HG03135 (cell line): Measurements from ENCODE around the gene RASA2.
"Not testable (repeated sequence)": the region's sequence is repeated elsewhere in the genome, so short reads cannot be mapped to it uniquely, and the experiment has no call there.

Experiments used
- ATAC-seq: cut with Tn5 transposase; IDR thresholded peaks from one replicate; pipeline ENCODE4 v1.9.1; 2021; ENCODE audit warnings: mild to moderate bottlenecking, moderate library complexity; ENCODE audit not compliant: unreplicated experiment

The RASA2 gene

DNA sequence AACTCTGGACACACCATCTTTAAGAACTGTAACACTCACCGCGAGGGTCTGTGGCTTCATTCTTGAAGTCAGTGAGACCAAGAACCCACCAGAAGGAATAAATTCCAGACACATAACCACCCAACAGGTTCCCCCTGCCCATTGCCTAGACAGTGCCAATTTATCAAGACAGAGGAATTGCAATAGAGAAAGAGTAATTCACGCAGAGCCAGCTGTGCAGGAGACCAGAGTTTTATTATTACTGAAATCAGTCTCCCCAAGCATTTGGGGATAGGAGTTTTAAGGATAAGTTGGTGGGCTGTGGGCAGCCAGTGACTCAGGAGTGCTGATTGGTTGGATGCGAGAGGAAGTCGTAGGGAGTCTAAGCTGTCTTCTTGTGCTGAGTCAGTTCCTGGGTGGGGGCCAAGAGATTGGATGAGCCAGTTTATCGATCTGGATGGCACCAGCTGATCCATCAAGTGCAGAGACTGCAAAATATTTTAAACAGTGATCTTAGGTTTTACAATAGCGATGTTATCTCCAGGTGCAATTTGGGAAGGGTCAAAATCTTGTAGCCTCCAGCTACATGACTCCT lies 142.1 kb downstream of the RASA2 start:
- not testable (repeated sequence) for ATAC-seq

DNA sequence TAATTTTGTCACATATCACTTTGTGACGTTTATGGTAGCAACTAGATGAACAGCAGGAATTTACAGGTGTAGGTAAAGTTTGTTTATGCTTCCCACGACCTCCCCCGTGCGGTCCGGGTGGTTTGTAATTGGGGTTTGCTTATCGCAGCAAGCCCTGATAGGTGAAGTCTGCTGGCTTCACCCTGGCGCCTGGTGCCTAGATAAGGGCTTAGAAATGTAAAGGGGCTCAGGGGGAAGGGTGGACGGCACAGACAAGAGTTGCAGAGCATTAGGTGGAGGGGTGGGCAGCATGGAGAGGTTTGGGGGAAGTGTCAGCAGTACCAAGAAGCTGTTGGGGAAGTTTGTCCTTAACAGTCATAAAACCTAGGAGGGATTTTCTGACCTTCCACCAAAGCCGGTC lies 143.1 kb downstream of the RASA2 start:
- ATAC-seq = no peak

DNA sequence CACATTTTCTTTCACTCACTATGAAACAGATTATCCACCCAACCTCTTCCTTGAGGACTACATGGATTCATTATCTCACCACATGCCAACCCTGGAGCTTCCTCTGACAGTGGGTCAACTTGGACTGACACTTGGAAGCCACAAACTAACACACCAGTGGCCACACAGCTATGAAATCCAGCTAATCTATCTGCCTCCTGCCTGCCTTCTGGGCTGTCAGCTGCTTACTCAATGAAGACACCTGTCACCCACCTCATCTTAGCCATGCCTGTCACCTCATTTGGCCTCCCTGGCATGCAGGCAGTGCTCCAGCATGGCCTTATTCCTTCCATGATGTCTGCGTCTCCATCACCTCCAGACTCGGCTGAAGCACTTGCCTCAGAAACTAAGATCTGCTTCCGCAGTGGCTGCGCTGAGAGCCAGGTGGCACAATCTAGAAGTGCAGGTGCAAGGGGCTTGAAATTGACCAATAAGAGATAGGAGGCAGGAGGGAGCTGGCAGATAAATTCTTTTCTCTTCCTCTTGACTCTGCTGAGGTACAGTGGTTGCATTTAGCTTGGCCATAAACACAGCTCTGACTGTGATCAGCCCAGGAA lies 146.1 kb downstream of the RASA2 start:
- no peak for ATAC-seq

DNA sequence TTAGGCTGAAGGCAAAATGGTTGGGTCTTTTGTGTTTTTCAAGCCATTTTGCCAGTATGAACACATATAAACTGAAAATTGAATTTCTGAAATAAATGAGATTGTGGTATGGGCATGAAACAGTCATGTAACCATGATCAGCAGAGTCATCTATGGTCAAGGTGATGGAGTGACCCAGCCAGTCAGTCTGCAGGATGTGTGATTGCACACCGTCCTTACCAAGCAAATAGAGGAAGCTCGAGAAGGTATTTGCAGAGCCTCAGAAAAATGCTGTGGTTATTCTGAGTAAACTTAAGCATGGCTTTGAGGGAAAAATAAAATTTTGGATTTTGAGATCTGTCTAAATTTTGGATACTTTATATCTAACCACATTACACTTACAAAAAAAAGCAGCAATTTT lies 155.4 kb downstream of the RASA2 start:
- no peak for ATAC-seq

DNA sequence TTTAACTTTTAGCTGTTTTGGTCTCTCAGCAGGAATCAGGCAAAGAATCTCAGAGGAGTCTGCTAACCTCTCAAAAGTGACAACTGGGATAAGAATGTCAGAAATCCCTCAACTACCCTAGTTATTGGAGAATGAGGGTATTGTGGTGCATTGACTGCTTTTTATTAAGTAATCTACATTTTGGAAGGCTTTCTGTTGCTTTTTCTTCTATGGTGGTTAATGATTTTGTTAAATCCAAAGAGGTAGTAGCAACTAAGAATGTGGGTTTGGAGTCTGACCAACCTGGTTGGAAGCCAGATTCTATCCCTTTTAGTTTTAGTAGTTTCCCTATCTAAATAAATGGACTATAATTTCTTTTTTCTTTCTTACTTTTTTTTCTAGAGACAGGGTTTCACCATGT lies 156.6 kb downstream of the RASA2 start:
- no peak for ATAC-seq

DNA sequence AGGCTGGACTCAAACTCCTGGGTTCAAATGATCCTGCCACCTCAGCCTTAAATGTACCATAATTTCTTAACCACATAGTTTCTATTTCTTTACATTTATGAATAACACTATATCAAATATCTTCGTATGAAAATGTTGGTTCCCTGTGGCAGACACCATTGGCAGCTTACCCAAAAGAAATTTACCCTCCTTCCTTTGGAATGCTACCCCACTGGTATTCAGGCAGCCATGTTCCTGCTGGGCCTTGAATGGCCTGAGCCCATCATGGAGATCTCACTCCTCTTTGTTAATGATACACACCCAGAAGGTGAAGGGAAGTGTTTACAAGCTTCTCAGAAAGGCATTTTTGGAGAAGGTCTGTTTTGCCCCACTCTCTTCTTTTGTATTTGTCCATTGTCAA lies 157.0 kb downstream of the RASA2 start:
- ATAC-seq = no peak

DNA sequence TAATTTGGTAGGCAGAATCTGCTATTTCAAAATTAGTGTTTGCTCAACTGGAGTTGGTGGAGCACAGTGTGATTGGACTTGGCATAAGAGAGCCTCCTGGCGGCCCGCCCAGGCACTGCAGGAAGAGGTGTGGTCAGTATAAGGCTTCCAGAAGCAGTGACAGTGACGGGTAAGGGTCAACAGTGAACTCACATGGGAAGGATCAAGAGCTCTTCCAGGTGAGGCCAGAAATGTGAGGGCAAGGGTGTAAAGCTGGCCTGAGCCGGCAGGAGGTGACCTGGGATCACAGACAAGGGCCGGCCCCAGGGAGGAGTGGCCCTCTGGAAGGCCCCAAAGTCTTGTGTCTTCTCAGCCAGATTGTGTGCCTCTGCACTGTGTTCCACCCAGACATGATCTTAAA lies 158.1 kb downstream of the RASA2 start:
- ATAC-seq = no peak

DNA sequence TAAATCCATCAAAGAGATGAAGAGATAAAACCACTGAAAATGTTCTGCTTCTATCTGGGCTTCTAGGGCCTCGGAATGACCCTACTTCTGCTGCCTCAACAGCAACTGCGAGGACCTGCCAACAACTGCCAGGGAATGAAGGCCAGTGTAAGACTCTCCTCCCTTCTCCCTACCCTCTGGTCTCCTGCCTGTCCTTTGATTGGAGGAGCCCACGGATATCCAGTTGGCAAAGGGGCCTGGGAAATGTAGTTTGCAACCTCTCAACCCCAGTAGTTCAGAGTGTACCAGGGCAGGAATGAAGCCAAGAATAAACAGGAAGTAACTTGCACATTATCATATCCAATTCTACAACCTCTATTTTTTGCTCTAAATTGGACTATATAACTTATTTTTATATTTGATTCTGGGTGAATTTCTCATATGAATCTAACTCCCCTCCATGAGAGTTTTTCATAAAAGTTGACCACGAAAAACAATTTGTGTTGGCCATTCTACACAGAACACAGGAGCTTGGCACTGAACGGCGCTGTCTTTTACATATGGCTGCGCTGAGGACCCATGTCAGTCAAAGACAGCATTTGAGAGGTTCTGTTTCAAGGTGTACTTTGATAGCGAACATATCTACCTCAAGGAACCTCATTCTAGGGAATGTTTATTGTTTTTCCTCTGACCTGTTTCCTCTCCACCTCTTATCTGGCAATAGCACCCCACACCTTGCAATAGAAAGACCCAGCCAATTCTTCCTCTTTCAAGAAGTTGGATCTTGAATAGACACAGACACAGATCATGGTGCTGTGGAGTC lies 160.1 kb downstream of the RASA2 start:
- ATAC-seq = no peak

DNA sequence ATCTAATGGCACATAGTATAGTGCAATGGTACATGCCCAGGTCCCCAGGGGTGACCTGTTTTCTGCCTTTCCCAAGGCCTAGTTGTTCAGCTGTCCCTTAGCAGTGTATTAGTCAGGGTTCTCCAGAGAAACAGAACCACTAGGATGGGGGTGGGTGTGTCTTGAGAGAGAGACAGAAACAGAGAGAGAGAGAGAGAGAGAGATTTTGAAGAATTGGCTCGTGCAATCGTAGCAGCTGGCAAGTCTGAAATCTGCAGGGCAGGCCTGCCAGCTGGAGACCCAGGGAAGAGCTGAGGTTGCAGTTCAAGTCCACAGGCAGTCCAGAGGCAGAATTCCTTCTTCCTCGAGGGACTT lies 160.7 kb downstream of the RASA2 start:
- ATAC-seq = no peak

DNA sequence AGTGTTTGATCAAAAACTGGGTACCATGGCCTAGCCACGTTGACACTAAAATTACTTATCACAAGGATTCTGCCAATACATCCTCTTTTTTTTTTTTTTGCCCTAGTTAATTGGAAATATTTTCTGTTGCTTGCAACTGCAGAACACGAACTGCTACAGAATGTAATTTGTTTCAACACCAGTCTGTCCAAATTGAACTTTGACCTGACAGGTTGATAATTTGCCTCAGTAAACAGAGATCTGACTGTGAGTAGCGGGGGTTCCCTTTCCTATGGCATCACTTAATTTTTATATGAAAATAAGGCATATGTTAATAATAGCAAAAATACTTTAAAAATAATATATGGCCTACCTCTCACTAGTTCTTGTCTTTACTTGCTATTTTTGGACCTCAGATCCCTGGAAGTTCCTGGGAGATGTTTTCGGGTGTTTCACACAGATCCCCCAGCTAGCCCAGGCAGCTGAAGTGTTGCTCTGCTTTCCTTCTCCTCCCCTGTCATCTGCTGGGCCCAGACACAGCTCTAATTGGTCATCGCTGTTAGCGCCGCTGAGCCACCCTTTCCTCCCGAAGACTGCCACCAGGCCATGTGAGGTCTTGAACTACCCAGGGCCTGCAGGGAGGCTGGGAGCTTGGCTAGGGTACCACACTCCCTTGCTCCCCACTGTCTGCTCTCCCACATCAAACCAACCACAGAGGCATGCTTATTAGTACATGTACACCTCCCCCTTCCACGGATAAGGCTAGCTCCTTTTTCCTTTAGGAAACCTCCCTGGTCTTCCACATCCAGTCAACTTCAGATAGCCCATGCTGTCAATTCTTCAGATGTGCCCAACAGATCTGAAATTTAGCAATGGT lies 161.5 kb downstream of the RASA2 start:
- ATAC-seq = no peak

DNA sequence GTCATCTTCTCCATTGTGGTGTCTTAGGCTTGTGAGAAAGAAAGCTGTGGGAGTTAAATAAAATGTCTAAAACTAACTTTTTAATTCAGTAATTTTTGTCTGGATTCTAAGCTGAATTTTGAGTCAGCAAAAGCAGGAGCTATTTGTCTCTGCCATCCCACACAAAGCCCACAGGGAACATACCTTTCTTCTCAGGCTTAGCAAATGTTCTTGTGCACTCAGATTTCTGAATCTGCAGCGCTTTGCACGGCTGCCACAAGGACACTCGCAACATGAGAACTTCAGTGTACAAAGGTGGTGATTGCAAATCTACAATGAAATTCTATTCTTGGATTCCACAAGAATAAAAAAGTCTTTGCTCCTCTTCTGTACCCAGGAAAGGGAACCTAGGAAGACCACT lies 163.0 kb downstream of the RASA2 start:
- no peak for ATAC-seq

DNA sequence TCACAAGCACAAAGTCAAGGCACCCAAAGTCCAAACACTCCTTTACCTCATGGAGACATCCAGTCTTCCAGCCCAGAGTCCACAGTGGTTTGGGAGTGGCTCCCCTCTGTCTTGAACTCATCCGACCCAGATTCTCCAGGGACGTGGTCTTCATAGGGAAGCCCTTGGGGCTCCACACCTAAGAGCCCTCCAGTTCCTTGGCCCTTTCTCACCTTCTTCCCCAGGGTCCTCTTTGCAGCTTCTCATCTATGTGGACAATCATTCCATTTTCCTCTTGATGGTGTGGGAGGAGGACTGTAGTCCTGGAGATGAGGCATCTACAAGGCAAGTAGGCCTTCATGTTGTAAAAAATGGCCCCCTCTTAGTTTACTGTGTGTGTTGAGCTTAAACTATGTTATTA lies 164.0 kb downstream of the RASA2 start:
- ATAC-seq = no peak

DNA sequence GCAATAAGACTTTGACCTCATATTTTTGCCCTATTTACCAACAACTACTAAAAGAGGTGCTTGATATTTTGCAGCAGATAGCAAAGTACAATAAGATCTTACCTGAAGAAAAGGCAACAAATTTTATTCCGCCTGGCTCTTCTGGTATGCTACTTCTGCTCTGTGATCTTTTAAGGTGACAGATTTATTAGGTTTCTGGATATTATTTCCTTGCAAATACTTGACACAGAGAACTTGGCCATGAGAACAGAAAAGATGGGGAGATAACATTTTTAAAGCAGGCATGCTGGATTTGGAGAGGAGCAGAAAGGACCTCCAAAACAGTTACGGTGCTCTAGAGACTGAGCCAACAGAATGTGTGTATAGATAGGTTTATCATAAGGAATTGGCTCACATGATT lies 164.6 kb downstream of the RASA2 start:
- ATAC-seq = no peak

DNA sequence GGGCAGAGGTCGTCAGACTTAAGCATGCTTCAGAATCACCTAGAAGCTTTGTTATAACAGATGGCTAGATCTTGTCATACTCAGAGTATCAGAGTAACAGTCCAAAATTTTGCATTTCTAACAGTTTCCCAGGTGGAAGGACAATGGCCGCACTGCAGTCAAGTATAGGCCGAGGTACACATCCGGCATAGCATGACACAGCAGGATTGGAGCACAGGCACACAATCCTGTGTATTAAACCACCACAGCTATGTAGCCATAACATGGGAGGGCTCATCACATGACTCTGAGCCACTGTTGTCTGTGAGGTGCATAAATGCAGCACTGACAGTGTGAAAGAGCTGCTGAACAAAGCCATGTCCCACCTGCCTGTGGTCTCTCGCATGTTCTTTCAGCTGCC lies 165.5 kb downstream of the RASA2 start:
- ATAC-seq = no peak

DNA sequence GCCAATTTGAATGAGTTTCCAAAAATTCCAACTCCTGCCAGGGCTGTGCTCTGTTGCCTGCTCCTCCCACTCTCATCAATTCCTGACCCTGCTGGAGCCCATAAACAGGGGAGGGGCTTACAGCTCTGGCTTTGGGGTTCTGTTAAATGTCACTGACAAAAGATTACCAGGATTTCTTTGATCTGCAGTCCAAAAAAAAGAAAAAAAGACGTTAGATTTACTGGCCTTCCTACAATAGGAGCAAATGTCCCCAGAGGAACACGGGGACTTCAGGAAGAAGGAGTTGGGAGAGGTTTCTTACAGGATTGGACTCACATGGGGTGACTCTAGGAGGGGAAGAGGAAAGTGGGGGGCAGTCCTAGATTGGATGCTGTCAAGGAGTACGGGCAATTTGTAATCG lies 167.0 kb downstream of the RASA2 start:
- no peak for ATAC-seq

DNA sequence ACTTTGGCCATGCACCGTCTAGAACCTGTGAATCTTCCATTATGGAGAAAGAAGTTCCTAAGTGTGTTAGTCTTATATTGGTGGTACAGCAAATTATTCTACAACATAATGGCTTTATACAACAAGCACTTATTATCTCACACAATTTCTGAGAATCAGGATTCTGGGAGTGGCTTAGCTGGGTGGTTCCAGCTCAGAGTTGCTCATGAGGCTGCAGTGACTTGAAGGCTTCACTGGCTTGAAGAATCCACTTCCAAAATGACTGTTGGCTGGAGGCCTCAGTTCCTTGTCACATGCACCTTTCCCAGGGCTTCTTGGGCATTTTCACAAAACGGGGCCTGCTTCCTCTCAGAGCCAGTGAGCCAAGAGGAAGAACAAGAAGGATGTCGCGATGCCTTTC lies 169.0 kb downstream of the RASA2 start:
- no peak for ATAC-seq

DNA sequence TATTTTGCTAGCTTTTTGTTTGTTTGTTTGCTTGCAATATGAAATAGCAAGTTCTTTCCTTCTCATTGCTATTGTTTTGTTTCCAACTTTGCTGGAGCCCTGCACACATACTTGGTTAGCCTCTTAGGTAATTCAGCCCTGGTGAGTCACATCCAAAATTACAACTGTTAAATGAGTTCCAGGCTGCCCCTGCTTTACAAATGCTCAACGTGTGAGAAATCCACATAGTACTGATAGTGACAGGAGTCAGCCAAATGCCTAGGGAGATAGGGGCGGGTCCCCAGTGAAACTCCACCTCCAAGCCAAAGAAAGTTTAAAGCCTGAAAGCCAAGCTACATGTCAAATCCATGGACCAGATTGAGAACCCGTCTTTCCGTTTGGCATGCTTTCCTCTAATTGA lies 169.9 kb downstream of the RASA2 start:
- ATAC-seq = no peak

DNA sequence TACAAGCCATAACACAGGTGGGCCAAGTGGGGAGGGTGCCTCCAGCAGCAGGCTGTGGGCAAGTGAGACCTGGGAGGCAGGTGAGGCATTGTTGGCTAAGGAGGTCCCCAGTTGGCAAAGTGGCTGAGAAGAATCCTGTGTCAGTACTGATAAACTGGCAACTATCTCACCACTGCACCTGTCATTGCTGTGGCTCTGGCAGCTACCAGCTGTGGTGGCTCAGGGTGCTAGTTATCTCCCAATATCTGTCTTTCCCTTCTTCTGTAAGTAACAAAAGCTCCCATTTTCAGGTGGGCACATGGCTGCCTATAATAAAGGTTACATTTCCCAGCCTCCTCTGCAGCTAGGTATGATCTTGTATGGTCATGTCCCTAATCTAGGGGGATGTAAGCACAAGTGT lies 170.7 kb downstream of the RASA2 start:
- no peak for ATAC-seq

DNA sequence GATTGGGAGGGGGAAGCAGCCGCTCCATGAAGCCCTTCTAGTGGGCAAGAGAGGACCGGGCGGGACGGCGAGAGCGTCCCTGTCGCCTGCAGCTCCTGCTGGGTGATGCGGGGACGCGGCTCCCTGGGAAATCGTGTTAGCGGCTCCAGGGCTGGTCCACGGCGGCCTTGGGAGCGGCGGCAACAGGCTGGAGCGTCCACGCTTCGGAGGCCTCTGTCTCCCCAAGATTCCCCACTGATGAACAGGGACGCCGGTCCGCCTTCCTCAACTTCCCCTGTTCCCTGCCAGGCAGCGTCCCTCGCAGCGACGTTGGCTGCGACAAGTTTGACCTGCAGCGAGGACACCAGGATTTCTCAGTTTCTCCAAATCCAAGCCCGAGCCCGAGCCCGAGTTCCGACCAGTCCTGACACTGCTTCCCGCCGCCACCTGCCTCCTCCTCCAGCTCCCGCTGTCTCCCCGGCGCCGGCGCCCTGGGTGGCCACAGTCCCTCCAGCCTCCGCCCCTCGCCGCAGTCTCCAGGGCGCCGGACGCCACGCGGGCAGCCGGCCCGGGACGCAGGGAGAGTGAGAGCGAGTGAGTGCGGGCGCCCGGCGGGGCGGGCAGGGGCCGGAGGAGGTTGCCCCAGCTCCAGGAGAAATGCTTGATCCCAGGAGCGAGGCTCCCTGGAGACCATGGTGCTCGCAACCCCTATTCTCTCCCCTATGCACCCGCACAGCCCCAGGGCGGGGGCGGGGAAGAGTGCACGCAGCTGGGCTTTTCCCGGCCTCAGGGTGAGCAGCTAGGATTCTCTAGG lies 173.2 kb downstream of the RASA2 start:
- no peak for ATAC-seq

DNA sequence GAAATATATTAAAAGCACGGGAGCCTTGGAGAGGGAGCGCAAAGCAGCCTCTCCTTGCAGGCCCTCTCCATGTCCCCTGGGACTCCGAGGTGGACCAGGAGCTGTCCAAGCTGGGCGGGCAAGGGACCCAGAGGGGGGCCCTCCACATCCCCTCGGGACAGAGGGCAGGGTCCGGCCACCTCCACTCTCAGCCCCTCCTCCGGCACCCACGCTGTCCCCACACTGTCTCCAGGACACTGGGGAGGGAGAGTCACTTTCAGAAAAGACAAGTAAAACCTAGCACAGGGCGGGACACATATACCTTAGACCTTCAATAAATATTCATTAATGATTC lies 173.8 kb downstream of the RASA2 start:
- no peak for ATAC-seq
